Activated gamma-delta T cell treated with Interleukin-2 at 50 U/mL for 16 hours (primary cell): ENCODE measurements around the gene FBXO34.

ENCODE experiments used
- DNase-seq: peaks from one replicate; pipeline ENCODE4 v3.0.0-alpha.2; 2020

The FBXO34 gene

DNA sequence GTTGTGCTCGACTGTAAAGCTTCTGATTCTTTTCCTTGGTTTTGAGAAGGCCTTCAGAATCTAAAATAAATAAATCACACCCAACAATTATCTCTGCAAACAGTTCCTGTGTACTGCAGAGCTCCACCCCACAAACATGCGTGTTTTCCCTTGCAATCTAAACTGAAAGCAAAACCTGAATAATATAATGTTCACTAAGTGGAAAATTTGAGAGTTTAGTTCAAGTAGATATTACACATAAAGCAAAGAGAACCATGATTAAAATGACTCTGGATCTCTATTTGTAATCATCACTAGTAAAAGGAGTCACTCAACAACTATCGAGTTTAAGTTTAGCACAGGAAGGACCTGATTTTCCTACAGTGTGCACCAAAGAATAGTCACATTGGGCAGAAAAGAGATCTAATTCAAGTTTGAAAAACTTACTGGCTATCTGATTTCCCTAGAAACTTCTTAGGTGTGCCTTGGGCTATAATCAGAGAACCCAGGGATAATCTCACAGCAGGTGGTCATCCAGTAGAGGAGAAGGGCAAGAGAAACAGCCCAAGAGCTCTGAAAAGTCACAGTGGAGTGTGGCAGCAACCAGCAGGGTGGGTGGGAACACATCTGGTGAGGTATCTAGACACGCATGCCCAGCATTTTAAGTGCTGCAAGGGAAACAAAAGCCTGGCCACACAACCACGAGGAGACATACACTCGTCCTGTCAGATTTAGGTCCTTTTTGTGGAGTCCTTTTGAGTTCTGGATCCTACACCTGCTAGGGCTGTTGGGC is 115.0 kb downstream of the FBXO34 start:
- DNase-seq = no peak

DNA sequence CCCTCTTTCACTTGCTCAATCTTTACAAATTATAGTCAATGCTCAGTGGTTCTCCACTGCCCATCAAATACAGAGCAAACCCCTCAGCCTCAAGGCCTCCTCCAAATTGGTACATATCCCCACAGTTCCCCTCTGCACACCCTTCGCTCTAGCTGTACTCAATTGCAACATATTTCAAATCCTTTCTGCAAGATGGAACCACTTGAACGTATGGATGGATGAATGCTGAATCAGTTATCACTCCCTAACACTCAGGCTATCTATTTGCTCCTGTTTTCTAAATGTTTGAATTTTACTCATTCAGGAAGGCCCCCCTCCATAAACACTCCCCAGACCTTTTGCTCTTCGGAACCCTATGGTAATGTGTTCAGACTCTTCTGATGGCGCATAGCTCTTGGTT is 115.9 kb downstream of the FBXO34 start:
- no peak for DNase-seq

- no peak for DNase-seq
These were observed 116.9 kb downstream of the FBXO34 start for GRCh38 chr14:55388160-55388559.

DNA sequence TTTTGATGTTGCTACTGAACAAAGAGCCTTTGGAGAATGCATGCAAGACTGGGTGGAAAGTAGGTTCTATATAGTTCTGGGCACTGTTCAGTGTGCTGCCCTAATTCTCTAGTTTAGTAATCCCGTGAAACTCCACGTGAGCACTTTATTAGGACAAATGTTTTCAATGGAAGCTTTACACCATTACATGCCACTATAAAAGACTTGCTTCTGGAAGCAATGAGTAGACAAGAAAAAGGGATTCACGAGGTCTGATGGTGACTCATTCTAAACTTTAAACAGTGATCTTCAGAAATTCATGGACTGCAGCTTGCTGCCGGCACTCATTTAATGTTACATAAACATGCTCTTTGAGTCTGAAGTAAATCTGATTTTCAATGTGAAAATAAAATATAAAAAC is 118.1 kb downstream of the FBXO34 start:
- DNase-seq = no peak

DNA sequence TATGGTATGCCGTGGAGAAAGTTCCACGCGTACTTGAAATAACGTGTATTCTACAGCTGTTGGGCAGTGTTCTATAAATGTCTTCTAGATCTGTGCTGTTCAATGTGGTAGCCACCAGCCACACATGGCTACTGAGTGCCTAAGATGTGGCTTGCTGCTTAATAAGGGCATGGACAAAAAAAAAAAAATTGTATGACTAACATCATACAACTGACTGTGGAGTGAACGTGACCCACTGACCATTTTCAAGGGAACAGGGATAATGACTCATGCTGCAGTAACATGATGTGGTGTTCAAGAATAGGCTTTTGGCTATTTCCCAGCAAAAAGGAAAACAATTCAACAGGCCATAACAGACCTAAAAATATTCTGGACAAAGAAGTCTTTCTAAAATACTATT is 127.5 kb downstream of the FBXO34 start:
- no peak for DNase-seq

GRCh38 chr14:55399183-55399582 is 128.0 kb downstream of the FBXO34 start:
- no peak for DNase-seq

GRCh38 chr14:55399852-55400251 is 128.6 kb downstream of the FBXO34 start:
- no peak for DNase-seq

DNA sequence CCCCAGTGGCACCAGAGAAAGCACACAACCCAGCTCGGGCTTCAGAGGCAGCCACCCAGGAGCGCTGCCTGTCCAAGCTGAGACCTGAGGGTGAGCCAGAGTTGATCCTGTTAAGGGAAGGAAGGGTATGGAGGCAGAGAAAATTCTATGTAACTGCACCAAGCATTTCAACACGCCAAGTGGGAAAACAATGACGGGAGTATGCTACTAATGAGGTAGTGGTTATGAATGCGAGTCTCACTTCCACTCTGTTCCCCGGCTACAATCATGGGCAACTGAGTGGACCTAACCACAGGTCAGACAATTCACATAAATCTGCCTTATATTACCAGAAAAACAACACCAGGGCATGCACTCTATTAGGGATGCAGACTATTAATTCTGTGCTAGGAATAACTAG is 130.5 kb downstream of the FBXO34 start:
- DNase-seq = no peak
